Fibroblast of lung (primary cell): ENCODE data around the gene CSNK2B. TPM values are rescaled to one million over a fixed set of nuclear protein-coding genes. Genes with fewer than 3 reads are reported as not detected.

Experiments
- DNase-seq, 2 donors: peaks; one replicate each; pipeline versions ENCODE4 v3.0.0 to v3.0.0-alpha.2; 2010; ENCODE audit warnings: low read depth in 2 of 2
- H2AFZ ChIP-seq: 2 replicates; pipeline ENCODE4 v1.5.1; 2012; ENCODE audit warnings: low read length, control low read depth, inconsistent platforms
- H3K27ac ChIP-seq: 2 replicates; pipeline ENCODE4 v1.5.1; 2011; ENCODE audit warnings: low read length, control low read depth; ENCODE audit not compliant: insufficient read depth
- H3K27me3 ChIP-seq: 2 replicates; pipeline ENCODE4 v1.5.1; 2011; ENCODE audit warnings: mild to moderate bottlenecking, low read length; ENCODE audit not compliant: control insufficient read depth, insufficient read depth
- H3K36me3 ChIP-seq: 2 replicates; pipeline ENCODE4 v1.5.1; 2011; ENCODE audit warnings: low read length; ENCODE audit not compliant: control insufficient read depth, insufficient read depth
- H3K4me1 ChIP-seq: 2 replicates; pipeline ENCODE4 v1.5.1; 2011; ENCODE audit warnings: low read length; ENCODE audit not compliant: control insufficient read depth, insufficient read depth; ENCODE audit errors: extremely low read depth
- H3K4me2 ChIP-seq: 2 replicates; pipeline ENCODE4 v1.5.1; 2011; ENCODE audit warnings: low read length, control low read depth; ENCODE audit not compliant: insufficient read depth; ENCODE audit errors: extremely low read depth
- H3K4me3 ChIP-seq, 4 experiments: fragments of 200-600 bp in 1 of 4; sonication (generic) in 1 of 4; replicated peaks in 1 of 4; 2 replicates each; pipeline ENCODE4 v1.5.1; 2011 to 2016; ENCODE audit warnings: low read length in 4 of 4, low read depth in 3 of 4, mild to moderate bottlenecking in 3 of 4, control low read depth in 2 of 4, inconsistent platforms in 1 of 4, mixed read lengths in 1 of 4; ENCODE audit not compliant: insufficient read depth in 1 of 4; ENCODE audit errors: control extremely low read depth in 1 of 4
- H3K79me2 ChIP-seq: 2 replicates; pipeline ENCODE4 v1.5.1; 2012; ENCODE audit warnings: mild to moderate bottlenecking, low read length, inconsistent platforms; ENCODE audit not compliant: control insufficient read depth, insufficient read depth
- H3K9ac ChIP-seq: 2 replicates; pipeline ENCODE4 v1.5.1; 2011; ENCODE audit warnings: mild to moderate bottlenecking, low read length, control low read depth; ENCODE audit not compliant: insufficient read depth
- H3K9me3 ChIP-seq: 2 replicates; pipeline ENCODE4 v1.5.1; 2012; ENCODE audit warnings: low read depth, low read length; ENCODE audit not compliant: control insufficient read depth, insufficient read depth
- H4K20me1 ChIP-seq: 2 replicates; pipeline ENCODE4 v1.5.1; 2011; ENCODE audit warnings: low read length; ENCODE audit not compliant: control insufficient read depth, insufficient read depth; ENCODE audit errors: extremely low read depth
- EZH2 ChIP-seq: IDR thresholded peaks from 2 replicates; pipeline ENCODE4 v1.5.1; 2012; ENCODE audit warnings: low read length, control low read depth, mild to moderate bottlenecking; ENCODE audit errors: missing control alignments
- polyA plus RNA-seq, 2 donors: library from polyadenylated mRNA; depleted of rRNA in 1 of 2; stranded (reverse) in 1 of 2; unstranded in 1 of 2; fragments of >200 nt; gene quantifications; 2 replicates each; pipeline ENCODE4 v1.2.1, GENCODE V29; 2011 to 2012; ENCODE audit warnings: missing spikeins in 1 of 2
- total RNA-seq: library from RNA; depleted of rRNA; stranded (reverse); fragments of >200 nt; gene quantifications from 2 replicates; pipeline ENCODE4 v1.2.1, GENCODE V29; 2014
- TF ChIP-seq, protein P1 (sequence below), 2 donors: IDR thresholded peaks in 1 of 2; conservative IDR thresholded peaks in 1 of 2; 1 replicate in 1 of 2; 2 replicates in 1 of 2; pipeline ENCODE4 v1.5.1; 2011 to 2012; ENCODE audit warnings: low read length in 2 of 2, control low read depth in 1 of 2, inconsistent platforms in 1 of 2, low read depth in 1 of 2, mild to moderate bottlenecking in 1 of 2

CSNK2B gene
- total and polyA plus RNA-seq, 2 donors (not counting 1 experiment from before 2014, with no cell fraction given): 67.2 to 84.9 TPM

DNA sequence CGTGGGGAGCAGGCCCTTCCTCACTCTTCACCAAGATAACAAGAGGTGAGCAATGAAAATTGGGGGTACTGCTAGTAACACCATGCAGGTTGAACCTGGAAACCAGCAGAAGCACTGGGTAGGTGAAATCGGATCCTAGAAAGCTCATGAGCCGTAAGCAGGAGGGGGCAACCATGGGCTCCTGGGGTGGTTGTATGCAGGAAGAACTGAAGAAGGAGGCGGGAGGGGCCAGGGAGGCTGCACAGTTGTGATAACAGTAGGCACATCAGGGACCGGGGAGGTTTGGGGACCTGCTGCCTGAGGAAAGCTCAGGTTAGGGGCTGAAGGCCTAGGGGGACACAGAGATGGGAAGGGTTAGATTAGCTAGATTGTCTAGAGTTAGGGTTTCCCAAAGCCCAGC, 20.6 kb downstream of the CSNK2B start:
- H3K4me3 ChIP-seq: no peak overlapping the region
- no peaks in the 10 kb centered on the region for H3K9me3 ChIP-seq
- no peak for DNase-seq
- H2AFZ ChIP-seq: no peak overlapping the region
- H3K9ac ChIP-seq: no peak overlapping the region
- no peaks in the 10 kb centered on the region for H3K79me2 ChIP-seq
- no peaks in the 10 kb centered on the region for H3K27me3 ChIP-seq
- TF ChIP-seq EZH2: no peak
- TF ChIP-seq, protein P1, sequence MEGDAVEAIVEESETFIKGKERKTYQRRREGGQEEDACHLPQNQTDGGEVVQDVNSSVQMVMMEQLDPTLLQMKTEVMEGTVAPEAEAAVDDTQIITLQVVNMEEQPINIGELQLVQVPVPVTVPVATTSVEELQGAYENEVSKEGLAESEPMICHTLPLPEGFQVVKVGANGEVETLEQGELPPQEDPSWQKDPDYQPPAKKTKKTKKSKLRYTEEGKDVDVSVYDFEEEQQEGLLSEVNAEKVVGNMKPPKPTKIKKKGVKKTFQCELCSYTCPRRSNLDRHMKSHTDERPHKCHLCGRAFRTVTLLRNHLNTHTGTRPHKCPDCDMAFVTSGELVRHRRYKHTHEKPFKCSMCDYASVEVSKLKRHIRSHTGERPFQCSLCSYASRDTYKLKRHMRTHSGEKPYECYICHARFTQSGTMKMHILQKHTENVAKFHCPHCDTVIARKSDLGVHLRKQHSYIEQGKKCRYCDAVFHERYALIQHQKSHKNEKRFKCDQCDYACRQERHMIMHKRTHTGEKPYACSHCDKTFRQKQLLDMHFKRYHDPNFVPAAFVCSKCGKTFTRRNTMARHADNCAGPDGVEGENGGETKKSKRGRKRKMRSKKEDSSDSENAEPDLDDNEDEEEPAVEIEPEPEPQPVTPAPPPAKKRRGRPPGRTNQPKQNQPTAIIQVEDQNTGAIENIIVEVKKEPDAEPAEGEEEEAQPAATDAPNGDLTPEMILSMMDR (conservative IDR thresholded peaks at IDR 0.05 in 1 of 2, IDR thresholded peaks at IDR 0.05 in 1 of 2; ENCODE audit: low read depth in 1 of 2, low read length in 2 of 2): no peak
- H3K36me3 ChIP-seq: peaks cover 26% of the 10 kb centered on the region
- no peaks in the 10 kb centered on the region for H4K20me1 ChIP-seq
- peaks cover 3% of the 10 kb centered on the region for H3K4me1 ChIP-seq
- H3K4me2 ChIP-seq: no peak overlapping the region
- no peak overlapping the region for H3K27ac ChIP-seq

DNA sequence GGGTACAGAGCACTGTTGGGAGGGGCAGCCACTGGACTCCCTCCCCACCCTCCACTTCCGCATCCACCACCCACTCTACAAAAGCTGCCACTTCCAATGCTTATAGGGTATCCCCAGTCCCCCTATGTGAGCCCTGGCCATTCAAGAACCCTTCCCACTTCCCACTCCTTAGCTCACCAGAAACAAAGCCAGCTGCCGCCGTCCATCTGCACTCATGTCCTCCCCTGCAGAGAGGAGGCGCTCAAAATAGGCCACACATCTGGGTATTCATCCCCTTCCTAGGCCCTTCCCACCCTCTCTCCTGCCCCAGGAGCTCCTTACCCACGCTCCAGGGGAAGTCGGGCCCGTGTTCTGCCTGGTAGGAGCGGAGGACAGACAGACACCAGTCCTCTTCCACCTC, 21.4 kb downstream of the CSNK2B start:
- peaks cover 26% of the 10 kb centered on the region for H3K36me3 ChIP-seq
- DNase-seq: no peak
- no peaks in the 10 kb centered on the region for H3K27me3 ChIP-seq
- H3K79me2 ChIP-seq: no peaks in the 10 kb centered on the region
- no peak overlapping the region for H2AFZ ChIP-seq
- no peak overlapping the region for H3K4me2 ChIP-seq
- H3K9ac ChIP-seq: no peak overlapping the region
- no peak for TF ChIP-seq EZH2
- TF ChIP-seq, protein P1 (conservative IDR thresholded peaks at IDR 0.05 in 1 of 2, IDR thresholded peaks at IDR 0.05 in 1 of 2; ENCODE audit: low read depth in 1 of 2, low read length in 2 of 2): no peak
- peaks cover 3% of the 10 kb centered on the region for H3K4me1 ChIP-seq
- H3K9me3 ChIP-seq: no peaks in the 10 kb centered on the region
- no peak overlapping the region for H3K4me3 ChIP-seq
- H3K27ac ChIP-seq: no peak overlapping the region
- no peaks in the 10 kb centered on the region for H4K20me1 ChIP-seq

DNA sequence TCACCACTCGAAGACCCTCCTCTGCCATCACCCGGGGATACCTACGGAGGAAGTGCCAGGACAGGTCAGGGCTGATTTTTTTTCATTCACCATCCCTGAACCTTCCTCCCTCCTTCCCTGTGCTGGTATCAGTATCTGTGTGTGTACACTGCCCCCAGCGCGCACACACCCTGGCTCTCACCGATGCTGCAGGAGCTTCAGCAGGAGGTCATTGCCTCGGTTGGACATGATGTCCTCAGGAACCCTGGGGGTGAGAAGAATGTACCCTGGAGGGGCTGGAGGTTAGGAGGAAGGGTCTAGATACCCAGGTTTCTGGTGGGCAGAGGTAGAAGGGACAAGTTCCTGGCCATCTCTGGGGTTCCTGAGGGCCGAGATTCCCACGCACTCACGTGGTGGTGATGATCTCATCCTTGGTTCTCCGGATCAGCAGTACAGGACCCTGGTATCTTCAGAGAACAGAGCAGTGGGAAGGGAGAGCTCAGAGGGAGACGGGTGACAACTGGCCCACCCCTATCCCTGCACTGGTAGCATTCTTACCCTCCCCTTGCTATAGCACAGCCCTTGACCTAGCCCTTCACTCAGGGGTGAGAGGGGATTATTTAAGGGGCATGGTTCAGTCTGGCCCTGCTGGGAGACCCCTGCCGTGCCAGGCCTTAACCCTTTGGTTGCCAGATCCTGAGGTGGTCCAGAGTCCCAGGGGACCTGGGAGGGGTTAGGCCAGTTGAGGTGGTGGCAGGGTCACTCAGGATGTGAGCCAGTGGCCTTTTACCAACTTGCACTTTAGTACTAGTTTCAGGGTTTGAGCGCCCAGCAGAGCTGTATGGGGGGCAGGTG, 22.2 kb downstream of the CSNK2B start:
- peaks cover 30% of the 10 kb centered on the region for H3K36me3 ChIP-seq
- H3K27me3 ChIP-seq: no peaks in the 10 kb centered on the region
- H3K4me1 ChIP-seq: peaks cover 2% of the 10 kb centered on the region
- no peak overlapping the region for H2AFZ ChIP-seq
- H3K9ac ChIP-seq: no peak overlapping the region
- TF ChIP-seq, protein P1 (conservative IDR thresholded peaks at IDR 0.05 in 1 of 2, IDR thresholded peaks at IDR 0.05 in 1 of 2; ENCODE audit: low read depth in 1 of 2, low read length in 2 of 2): no peak
- no peak for TF ChIP-seq EZH2
- H3K27ac ChIP-seq: no peak overlapping the region
- no peak overlapping the region for H3K4me2 ChIP-seq
- no peak overlapping the region for H3K4me3 ChIP-seq
- no peaks in the 10 kb centered on the region for H3K9me3 ChIP-seq
- no peaks in the 10 kb centered on the region for H4K20me1 ChIP-seq
- no peak for DNase-seq
- no peaks in the 10 kb centered on the region for H3K79me2 ChIP-seq
